HG03439 (cell line): Measurements from ENCODE around the gene SF1.

ENCODE experiments used
- ATAC-seq: cut with Tn5 transposase; IDR thresholded peaks from one replicate; pipeline ENCODE4 v1.9.1; 2021; ENCODE audit warnings: mild to moderate bottlenecking, moderate library complexity; ENCODE audit not compliant: unreplicated experiment

Gene SF1

GRCh38 chr11:64801561-64802369 lies 23.4 kb upstream of the SF1 start:
- ATAC-seq, result no peak

DNA sequence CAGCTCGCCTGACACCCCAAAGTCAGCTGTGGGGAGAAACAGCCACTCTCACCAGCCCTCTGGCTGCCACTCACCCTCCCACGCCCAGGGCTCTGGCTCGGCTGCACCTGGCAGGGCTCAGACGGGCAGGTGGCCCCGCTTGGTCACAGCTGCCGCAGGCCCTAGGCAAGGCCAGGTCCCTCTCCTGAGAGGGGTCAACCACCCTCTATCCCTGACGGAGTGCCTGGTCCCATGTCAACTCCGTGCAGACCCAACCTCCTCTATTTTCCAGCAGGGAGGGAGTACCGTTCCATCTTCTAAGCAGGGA lies 22.8 kb upstream of the SF1 start:
- ATAC-seq, result no peak

- ATAC-seq, result no peak
Measured at GRCh38 chr11:64800303-64801157, 22.2 kb upstream of the SF1 start.

- ATAC-seq, result no peak
Measured at GRCh38 chr11:64799623-64800302, 21.4 kb upstream of the SF1 start.

DNA sequence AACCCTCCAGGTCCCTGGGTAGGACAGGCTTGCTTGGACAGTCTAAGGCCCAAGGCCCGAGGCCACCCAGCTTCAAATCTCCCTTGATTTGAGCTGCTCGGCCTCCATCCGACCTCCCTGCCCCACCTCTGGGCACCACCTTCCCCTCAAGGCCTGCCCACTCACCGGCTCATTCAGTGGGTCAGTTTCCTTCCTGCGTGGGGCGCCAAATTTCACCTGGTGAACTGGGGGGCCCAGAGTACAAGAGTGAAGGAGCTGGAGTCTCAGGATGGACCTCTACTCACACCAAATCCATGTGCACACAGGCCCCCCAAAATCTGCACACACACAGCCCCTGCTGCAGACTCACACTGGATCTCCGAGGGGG lies 20.9 kb upstream of the SF1 start:
- no peak for ATAC-seq

GRCh38 chr11:64796757-64797541 lies 18.6 kb upstream of the SF1 start:
- ATAC-seq, result no peak

DNA sequence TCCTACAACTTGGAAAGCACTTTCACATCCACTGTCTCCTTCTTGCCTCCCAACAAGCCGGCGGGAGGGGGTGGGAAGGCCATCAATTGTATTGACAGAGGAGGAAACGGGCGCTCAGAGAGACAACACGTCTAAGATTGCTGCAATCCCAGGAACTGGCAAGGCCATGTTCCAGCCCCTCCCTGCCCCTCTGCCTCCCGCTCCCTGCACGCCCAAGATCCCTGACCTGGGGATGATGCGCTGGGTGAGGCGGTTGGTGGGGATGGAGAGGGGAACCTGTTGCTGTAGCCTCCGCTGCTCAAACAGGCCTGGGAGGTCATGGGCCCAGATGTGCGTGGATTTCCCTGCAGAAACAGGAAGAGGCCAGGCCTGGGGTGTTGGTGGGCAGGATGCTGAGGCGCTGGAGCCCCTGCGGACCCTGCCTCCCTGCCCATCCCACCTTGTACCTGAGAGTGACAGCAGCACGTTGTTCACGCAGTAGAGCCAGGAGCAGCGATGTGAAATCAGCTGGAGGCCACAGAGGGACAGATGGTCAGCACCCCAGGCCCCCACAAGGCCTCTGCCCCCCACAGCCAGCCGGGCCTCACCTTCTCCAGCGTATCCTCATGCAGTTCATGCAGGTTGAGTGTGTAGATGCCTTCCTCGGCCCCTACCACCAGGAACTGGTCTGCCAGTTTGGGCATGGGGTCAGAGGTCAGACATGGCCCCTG lies 17.9 kb upstream of the SF1 start:
- ATAC-seq, result no peak

GRCh38 chr11:64794526-64794925 lies 16.2 kb upstream of the SF1 start:
- no peak for ATAC-seq

DNA sequence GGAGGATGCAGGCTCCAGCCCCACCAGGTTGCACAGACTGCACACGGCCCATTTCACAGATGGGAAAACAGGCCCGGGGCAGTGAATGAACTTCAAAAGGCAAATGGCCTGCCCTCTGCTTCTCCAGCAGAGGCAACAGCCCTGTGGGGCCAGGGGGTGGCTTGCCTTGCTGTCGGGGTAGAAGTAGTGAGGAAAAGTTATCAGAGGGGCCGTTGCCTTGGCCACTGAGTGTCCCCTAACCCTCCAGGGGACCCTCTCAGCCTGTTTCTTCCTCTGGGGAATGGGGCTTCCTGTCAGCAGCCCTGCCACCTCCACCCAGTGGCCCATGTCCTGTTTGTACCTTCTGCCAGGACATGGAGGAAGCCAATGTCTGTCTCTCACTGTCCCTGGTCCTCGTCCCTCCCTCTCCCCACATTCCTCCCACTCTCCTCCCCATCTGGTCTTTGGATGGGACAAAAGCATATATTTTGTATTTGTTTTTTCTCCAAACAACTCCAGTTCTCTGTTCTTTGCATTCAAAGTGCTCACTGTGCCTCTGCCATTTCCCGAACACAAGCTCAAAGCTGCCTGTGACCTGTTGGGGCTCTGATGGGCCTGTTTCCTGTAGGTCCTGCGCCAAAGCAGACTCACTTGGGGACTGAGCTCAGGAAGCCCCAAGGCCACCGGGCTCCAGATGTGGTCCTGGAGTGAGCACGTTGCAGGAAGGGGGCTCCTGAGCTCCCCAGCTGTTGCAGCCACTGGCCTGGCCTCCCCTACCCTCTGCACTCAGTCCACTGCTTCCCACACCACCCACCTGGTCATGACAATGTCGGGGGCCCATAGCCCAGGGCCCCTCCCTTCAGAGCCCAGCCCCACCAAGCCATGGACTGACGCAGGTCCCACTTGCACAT lies 15.2 kb upstream of the SF1 start:
- no peak for ATAC-seq

DNA sequence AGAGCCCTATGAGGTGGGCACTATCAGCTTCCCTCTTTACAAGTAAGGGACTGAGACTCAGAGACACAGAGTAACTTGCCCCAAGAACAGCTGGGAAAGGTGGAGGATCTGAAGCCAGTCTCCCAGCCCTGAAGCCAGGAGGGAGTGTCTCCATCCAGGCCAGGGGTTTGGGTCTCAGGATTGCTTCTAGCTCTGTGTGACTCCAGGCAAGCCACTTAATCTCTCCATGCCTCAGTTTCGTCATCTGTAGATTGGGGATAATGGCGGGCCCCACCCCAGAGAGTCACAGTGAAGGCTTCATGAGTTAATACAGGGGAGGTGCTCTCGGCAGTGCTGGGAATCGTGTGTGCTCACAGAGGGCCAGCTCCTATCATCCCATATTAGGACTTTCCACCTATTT lies 14.1 kb upstream of the SF1 start:
- ATAC-seq, result no peak

DNA sequence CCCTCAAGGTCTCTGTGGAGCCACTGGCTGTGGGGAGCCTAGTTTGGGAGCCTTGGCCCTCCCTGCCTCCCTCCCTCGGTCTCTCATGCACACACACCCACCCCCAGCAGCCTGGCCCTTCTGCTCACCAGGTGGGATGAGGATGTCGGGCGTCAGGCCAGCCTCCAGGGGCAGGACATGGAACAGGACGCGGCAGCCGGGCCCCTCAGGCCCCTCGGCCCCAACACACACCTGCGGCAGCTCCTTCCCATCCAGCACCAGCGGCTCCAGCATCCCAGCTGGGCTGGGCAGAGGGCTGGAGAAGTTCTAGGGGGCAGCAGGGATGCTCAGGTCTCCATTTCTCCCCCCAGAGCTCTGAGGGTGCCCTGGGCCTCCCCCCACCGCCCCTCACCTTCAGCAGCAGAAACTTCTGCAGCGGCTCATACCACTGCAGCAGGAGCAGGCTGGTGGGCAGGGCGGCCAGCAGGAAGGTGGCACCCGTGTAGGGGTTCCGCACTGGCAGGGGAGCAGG lies 13.5 kb upstream of the SF1 start:
- ATAC-seq, result no peak

- no peak for ATAC-seq
Measured at GRCh38 chr11:64790205-64791095, 12.1 kb upstream of the SF1 start.

DNA sequence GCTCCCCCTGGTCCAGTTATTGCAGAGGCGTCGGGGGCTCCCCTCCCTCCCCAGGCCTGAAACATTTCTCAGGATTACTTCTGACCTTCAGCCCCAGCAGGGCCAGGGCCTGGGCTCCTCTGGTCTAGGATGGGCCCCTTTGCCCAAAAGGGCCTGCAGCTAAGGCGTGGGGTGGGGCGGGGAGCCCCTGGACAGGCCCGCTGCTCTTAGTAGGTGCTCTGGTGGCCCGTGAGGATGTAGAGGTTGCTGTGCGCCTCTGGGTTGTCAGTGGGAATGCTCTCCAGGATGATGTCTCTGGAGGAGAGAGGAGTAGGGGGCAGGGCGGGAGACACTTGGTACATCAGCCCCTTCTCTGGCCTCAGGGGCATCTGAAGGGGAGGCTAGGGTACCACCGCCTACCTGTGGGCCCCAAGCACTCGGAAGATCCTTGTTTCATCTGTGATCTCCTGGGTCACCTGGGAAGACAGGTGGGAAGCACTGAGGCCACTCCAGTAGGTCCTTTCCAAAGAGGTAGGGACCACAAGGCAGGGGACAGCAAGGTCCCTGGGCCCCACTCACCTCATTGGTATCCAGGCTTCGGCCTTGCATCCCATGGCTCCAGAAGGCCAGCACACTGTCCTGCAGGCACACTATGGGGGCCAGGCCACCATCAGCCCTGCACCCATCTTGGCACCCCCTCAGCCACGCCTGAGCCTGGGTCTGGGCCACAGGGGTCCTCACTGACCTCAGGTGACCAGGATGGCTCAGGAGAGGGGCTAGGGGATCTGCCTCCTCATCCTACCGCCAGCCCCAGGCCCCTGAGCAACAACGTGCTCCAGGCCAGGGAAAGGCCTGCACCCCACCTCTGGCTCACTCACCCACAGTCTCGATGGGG lies 11.2 kb upstream of the SF1 start:
- ATAC-seq, result no peak

- ATAC-seq, result no peak
Measured at GRCh38 chr11:64788321-64789215, 10.2 kb upstream of the SF1 start.

DNA sequence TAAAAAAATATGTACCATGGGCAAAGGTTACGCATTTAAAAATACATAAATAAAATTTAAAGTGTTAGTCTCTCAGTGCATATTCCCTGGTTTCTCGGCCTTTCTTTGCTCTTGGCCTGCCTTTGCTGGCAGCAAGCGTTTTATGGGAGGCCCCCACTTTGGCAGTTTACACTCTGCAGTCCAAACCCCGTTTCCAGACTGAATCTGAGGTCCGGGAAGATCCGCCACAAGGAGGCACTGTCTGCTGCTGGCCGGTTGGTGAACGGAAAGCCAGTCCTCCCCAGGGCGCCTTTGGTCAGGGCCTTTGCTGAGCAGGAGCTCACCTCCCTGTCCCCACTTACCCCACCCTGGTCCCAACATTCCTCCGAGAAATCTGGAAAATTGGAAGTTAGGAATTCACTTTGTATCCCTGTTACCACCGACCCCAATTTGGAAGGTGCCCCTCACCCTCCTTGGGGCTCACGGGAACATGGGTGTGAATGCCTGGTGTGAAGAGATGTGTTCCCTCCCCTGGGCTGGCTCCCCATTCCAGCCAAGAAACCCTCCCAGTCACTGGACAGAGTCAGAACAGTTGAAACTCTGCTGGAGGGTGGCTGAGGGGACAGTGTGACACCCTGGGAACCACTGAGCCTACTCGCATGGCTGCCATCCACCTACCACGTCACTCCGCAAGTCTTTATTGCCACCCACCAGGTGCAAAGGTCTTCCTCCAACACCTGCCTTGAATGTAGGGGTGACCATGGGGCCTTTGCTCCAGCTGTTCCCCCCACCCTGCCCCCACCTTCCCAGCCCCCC lies 9.4 kb upstream of the SF1 start:
- ATAC-seq, result no peak
